ENCODE data around the gene HIGD1B. TPM values are rescaled to one million over a fixed set of nuclear protein-coding genes. Genes with fewer than 3 reads are reported as not detected.

The HIGD1B gene
- total and polyA plus RNA-seq, 9 of the 15 experiments (the other 6 are each of a cell fraction or from before 2014, with no cell fraction given): not detected

DNA sequence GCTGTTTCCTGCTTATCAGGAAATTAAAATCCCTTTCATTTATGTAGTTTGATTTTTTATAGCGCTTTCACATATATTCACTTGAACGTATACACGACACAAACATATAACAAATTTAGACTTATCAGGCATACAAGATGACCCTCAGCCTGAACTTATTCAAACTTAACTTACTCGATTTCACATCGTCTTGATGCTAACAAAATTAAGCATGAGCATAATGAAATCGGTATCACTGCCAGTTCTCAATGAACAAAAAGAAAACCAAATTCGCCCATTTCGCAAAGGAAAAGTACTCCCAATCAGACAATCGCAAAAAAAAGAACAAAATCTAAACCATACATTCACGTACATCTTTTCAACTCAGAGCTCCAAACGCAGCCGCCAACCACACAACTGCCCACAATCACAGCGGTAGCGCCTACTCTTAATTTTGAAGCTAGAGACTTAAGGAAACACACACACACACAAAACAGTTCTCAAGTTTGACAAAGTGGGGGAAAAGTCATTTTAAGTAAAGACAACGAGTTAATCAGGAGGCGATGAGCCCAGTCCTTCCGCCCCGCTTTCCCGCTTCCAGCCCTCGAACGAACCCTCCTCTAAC is 18.7 kb upstream of the HIGD1B start (continued):
- TF ChIP-seq MED1 (CRISPR knock-in tag; IDR thresholded peaks at IDR 0.05; ENCODE audit: borderline replicate concordance): no peak
- TF ChIP-seq, protein P1, sequence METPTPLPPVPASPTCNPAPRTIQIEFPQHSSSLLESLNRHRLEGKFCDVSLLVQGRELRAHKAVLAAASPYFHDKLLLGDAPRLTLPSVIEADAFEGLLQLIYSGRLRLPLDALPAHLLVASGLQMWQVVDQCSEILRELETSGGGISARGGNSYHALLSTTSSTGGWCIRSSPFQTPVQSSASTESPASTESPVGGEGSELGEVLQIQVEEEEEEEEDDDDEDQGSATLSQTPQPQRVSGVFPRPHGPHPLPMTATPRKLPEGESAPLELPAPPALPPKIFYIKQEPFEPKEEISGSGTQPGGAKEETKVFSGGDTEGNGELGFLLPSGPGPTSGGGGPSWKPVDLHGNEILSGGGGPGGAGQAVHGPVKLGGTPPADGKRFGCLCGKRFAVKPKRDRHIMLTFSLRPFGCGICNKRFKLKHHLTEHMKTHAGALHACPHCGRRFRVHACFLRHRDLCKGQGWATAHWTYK (CRISPR knock-in tag; IDR thresholded peaks at IDR 0.05): no peak
- no peak for TF ChIP-seq POLR3G (IDR thresholded peaks at IDR 0.05; ENCODE audit: extremely low read depth, insufficient read length, insufficient replicate concordance)
- TF ChIP-seq ZNF830 (CRISPR knock-in tag; IDR thresholded peaks at IDR 0.05): no peak
- TF ChIP-seq, protein P2, sequence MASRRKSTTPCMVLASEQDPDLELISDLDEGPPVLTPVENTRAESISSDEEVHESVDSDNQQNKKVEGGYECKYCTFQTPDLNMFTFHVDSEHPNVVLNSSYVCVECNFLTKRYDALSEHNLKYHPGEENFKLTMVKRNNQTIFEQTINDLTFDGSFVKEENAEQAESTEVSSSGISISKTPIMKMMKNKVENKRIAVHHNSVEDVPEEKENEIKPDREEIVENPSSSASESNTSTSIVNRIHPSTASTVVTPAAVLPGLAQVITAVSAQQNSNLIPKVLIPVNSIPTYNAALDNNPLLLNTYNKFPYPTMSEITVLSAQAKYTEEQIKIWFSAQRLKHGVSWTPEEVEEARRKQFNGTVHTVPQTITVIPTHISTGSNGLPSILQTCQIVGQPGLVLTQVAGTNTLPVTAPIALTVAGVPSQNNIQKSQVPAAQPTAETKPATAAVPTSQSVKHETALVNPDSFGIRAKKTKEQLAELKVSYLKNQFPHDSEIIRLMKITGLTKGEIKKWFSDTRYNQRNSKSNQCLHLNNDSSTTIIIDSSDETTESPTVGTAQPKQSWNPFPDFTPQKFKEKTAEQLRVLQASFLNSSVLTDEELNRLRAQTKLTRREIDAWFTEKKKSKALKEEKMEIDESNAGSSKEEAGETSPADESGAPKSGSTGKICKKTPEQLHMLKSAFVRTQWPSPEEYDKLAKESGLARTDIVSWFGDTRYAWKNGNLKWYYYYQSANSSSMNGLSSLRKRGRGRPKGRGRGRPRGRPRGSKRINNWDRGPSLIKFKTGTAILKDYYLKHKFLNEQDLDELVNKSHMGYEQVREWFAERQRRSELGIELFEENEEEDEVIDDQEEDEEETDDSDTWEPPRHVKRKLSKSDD (conservative IDR thresholded peaks at IDR 0.05; ENCODE audit: low read length): no peak
- TF ChIP-seq, protein P3, sequence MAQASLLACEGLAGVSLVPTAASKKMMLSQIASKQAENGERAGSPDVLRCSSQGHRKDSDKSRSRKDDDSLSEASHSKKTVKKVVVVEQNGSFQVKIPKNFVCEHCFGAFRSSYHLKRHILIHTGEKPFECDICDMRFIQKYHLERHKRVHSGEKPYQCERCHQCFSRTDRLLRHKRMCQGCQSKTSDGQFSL (CRISPR knock-in tag; IDR thresholded peaks at IDR 0.05): no peak
- TF ChIP-seq, protein P3 (tag; IDR thresholded peaks at IDR 0.05): no peak
- TF ChIP-seq KAT7 (CRISPR knock-in tag; IDR thresholded peaks at IDR 0.05; ENCODE audit: borderline replicate concordance): no peak
- TF ChIP-seq NCOA6 (IDR thresholded peaks at IDR 0.05): no peak
- no peak for TF ChIP-seq CREBBP (IDR thresholded peaks at IDR 0.05; ENCODE audit: low read depth, low read length)
- no peak for TF ChIP-seq NFXL1 (CRISPR knock-in tag; IDR thresholded peaks at IDR 0.05)
- TF ChIP-seq KLF10 (CRISPR knock-in tag; IDR thresholded peaks at IDR 0.05): no peak
- peak; percentile 100 for TF ChIP-seq CBX8 (IDR thresholded peaks at IDR 0.05; ENCODE audit: borderline replicate concordance, extremely low read depth, low read depth, low read length, poor library complexity, severe bottlenecking)
- TF ChIP-seq SIN3A (IDR thresholded peaks at IDR 0.05; ENCODE audit: borderline replicate concordance in 2 of 2, control insufficient read depth in 1 of 2, low read depth in 2 of 2, low read length in 2 of 2): no peak
- no peak for TF ChIP-seq HDAC2 (IDR thresholded peaks at IDR 0.05)
- TF ChIP-seq, protein P4, sequence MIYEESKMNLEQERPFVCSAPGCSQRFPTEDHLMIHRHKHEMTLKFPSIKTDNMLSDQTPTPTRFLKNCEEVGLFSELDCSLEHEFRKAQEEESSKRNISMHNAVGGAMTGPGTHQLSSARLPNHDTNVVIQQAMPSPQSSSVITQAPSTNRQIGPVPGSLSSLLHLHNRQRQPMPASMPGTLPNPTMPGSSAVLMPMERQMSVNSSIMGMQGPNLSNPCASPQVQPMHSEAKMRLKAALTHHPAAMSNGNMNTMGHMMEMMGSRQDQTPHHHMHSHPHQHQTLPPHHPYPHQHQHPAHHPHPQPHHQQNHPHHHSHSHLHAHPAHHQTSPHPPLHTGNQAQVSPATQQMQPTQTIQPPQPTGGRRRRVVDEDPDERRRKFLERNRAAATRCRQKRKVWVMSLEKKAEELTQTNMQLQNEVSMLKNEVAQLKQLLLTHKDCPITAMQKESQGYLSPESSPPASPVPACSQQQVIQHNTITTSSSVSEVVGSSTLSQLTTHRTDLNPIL (CRISPR knock-in tag; IDR thresholded peaks at IDR 0.05): no peak
- TF ChIP-seq SP1 (CRISPR knock-in tag; IDR thresholded peaks at IDR 0.05): no peak
- TF ChIP-seq, protein P5, sequence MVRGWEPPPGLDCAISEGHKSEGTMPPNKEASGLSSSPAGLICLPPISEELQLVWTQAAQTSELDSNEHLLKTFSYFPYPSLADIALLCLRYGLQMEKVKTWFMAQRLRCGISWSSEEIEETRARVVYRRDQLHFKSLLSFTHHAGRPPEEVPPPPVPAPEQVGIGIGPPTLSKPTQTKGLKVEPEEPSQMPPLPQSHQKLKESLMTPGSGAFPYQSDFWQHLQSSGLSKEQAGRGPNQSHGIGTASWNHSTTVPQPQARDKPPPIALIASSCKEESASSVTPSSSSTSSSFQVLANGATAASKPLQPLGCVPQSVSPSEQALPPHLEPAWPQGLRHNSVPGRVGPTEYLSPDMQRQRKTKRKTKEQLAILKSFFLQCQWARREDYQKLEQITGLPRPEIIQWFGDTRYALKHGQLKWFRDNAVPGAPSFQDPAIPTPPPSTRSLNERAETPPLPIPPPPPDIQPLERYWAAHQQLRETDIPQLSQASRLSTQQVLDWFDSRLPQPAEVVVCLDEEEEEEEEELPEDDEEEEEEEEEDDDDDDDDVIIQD (CRISPR knock-in tag; IDR thresholded peaks at IDR 0.05): no peak
- TF ChIP-seq SETDB1 (IDR thresholded peaks at IDR 0.05; ENCODE audit: low read length): no peak
- TF ChIP-seq POLR2B (IDR thresholded peaks at IDR 0.05; ENCODE audit: low read depth, partially characterized antibody): no peak

Measured in K562 (cell line).